ENCODE results near the gene HBS1L. TPM values are rescaled to one million over a fixed set of nuclear protein-coding genes. Genes with fewer than 3 reads are reported as not detected.

Gene HBS1L
- total RNA-seq, 1 donor from 2014 or later = 114 TPM

DNA sequence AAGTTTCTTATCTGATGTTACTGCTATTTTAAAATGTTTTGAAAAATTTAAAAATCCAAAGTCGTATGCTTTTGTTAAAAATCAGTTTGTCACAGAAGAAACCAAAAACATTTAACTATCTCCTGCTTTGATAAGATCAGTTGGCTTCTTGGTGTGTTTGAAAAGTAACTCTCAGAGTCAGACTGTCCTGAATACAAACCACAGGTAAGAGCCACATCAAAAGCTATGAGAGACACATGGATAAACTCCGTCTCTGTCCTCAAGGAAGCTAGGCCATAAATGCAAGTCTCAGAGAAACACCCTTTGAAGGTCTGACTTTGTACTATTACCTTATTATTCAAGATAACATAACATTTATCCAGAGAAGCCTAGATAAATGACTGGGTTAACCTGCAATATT lies 7.7 kb downstream of the HBS1L start:
- no peak for FAIRE-seq
- TF ChIP-seq, protein P1, sequence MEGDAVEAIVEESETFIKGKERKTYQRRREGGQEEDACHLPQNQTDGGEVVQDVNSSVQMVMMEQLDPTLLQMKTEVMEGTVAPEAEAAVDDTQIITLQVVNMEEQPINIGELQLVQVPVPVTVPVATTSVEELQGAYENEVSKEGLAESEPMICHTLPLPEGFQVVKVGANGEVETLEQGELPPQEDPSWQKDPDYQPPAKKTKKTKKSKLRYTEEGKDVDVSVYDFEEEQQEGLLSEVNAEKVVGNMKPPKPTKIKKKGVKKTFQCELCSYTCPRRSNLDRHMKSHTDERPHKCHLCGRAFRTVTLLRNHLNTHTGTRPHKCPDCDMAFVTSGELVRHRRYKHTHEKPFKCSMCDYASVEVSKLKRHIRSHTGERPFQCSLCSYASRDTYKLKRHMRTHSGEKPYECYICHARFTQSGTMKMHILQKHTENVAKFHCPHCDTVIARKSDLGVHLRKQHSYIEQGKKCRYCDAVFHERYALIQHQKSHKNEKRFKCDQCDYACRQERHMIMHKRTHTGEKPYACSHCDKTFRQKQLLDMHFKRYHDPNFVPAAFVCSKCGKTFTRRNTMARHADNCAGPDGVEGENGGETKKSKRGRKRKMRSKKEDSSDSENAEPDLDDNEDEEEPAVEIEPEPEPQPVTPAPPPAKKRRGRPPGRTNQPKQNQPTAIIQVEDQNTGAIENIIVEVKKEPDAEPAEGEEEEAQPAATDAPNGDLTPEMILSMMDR (IDR thresholded peaks at IDR 0.05; ENCODE audit: insufficient read depth, low read length, severe bottlenecking) = no peak
- H3K4me3 ChIP-seq (ENCODE audit: low read depth, low read length) = no peak overlapping the region
- H3K27me3 ChIP-seq (ENCODE audit: control insufficient read depth, insufficient read depth, low read length) = no peaks in the 10 kb centered on the region
- H3K36me3 ChIP-seq (ENCODE audit: control insufficient read depth, insufficient read depth, low read length) = no peaks in the 10 kb centered on the region
- DNase-seq (ENCODE audit: low read depth) = no peak

GRCh38 chr6:135044639-135045038 lies 10.0 kb downstream of the HBS1L start:
- TF ChIP-seq, protein P1 (IDR thresholded peaks at IDR 0.05; ENCODE audit: insufficient read depth, low read length, severe bottlenecking) = no peak
- no peaks in the 10 kb centered on the region for H3K36me3 ChIP-seq (ENCODE audit: control insufficient read depth, insufficient read depth, low read length)
- no peaks in the 10 kb centered on the region for H3K27me3 ChIP-seq (ENCODE audit: control insufficient read depth, insufficient read depth, low read length)
- DNase-seq (ENCODE audit: low read depth) = no peak
- H3K4me3 ChIP-seq (ENCODE audit: low read depth, low read length) = no peak overlapping the region
- FAIRE-seq = no peak

GRCh38 chr6:135043846-135044245 lies 10.8 kb downstream of the HBS1L start:
- no peak for FAIRE-seq
- H3K4me3 ChIP-seq (ENCODE audit: low read depth, low read length) = no peak overlapping the region
- TF ChIP-seq, protein P1 (IDR thresholded peaks at IDR 0.05; ENCODE audit: insufficient read depth, low read length, severe bottlenecking) = no peak
- no peaks in the 10 kb centered on the region for H3K27me3 ChIP-seq (ENCODE audit: control insufficient read depth, insufficient read depth, low read length)
- no peak for DNase-seq (ENCODE audit: low read depth)
- no peaks in the 10 kb centered on the region for H3K36me3 ChIP-seq (ENCODE audit: control insufficient read depth, insufficient read depth, low read length)

DNA sequence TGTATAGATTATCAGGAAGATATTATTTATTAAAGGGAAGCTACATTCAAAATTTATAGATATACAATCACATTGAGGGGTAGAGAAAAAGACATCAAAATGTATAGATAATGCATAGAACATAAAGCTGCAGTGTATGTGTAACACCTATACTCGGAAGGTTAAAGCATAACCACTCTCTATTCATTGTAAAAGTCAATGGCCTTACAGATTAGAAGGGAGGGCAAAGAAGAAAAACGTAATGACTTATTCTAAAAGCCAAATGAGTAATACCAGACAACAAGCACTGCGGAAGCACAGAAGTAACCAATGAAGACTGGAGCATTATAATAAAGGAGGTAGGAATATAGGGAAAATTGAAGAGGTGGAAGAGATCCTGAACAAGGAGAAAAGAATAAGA lies 11.3 kb downstream of the HBS1L start:
- H3K27me3 ChIP-seq (ENCODE audit: control insufficient read depth, insufficient read depth, low read length) = no peaks in the 10 kb centered on the region
- H3K36me3 ChIP-seq (ENCODE audit: control insufficient read depth, insufficient read depth, low read length) = no peaks in the 10 kb centered on the region
- TF ChIP-seq, protein P1 (IDR thresholded peaks at IDR 0.05; ENCODE audit: insufficient read depth, low read length, severe bottlenecking) = no peak
- FAIRE-seq (no peak), DNase-seq (ENCODE audit: low read depth) (no peak)
- H3K4me3 ChIP-seq (ENCODE audit: low read depth, low read length) = no peak overlapping the region

GRCh38 chr6:135038335-135038734 lies 16.3 kb downstream of the HBS1L start:
- no peak for FAIRE-seq

DNA sequence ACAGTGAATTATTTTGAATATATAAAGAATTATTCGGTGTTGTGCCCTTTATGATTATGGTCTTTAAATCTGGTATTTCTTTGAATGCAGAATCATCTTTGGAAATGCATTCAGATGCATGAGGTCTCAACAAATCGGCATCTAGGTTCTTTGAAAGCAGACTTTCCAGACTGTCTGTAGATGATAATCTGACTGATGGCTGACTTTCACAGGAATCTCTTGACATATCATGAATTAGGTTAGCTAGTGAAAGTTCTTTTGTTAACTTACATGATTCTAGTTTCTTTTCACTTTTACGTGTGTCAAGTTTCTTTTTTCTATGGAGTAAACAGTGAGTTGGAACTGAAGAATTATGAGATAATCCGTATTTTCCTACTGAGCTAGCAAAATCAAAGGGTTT lies 17.1 kb downstream of the HBS1L start:
- Histone ChIP-seq H3K27me3 (ENCODE audit: control insufficient read depth, insufficient read depth, low read length) (no peaks in the 10 kb centered on the region), H3K36me3 (ENCODE audit: control insufficient read depth, insufficient read depth, low read length) (no peaks in the 10 kb centered on the region), H3K4me3 (ENCODE audit: low read depth, low read length) (no peak overlapping the region)
- TF ChIP-seq, protein P1 (IDR thresholded peaks at IDR 0.05; ENCODE audit: insufficient read depth, low read length, severe bottlenecking) = no peak
- FAIRE-seq (no peak), DNase-seq (ENCODE audit: low read depth) (no peak)

More at GRCh38 chr6:135038335-135038734, 16.3 kb downstream of the HBS1L start:
- H3K4me3 ChIP-seq (ENCODE audit: low read depth, low read length) = no peak overlapping the region
- DNase-seq (ENCODE audit: low read depth) = no peak
- H3K36me3 ChIP-seq (ENCODE audit: control insufficient read depth, insufficient read depth, low read length) = no peaks in the 10 kb centered on the region
- TF ChIP-seq, protein P1 (IDR thresholded peaks at IDR 0.05; ENCODE audit: insufficient read depth, low read length, severe bottlenecking) = no peak
- H3K27me3 ChIP-seq (ENCODE audit: control insufficient read depth, insufficient read depth, low read length) = no peaks in the 10 kb centered on the region

Measured in bronchial epithelial cell (primary cell).